Amniotic epithelial cell (primary cell): ENCODE results near the gene THSD4.
"Not testable (repeated sequence)": the region's sequence is repeated elsewhere in the genome, so short reads cannot be mapped to it uniquely, and the experiment has no call there.

Source experiments
- DNase-seq: peaks from one replicate; pipeline ENCODE4 v3.0.0-alpha.2; 2010; ENCODE audit warnings: low read depth

THSD4 gene

GRCh38 chr15:71385457-71385856 is 270.2 kb downstream of the THSD4 start:
- DNase-seq, result no peak

- DNase-seq, result no peak
Observed at GRCh38 chr15:71386005-71386404, 270.7 kb downstream of the THSD4 start.

GRCh38 chr15:71386448-71387236 is 271.4 kb downstream of the THSD4 start:
- DNase-seq, result peak; percentile 36

GRCh38 chr15:71387810-71388209 is 272.5 kb downstream of the THSD4 start:
- peak; percentile 36 for DNase-seq

GRCh38 chr15:71390096-71390495 is 274.8 kb downstream of the THSD4 start:
- no peak for DNase-seq

GRCh38 chr15:71391421-71392088 is 276.3 kb downstream of the THSD4 start:
- DNase-seq, result no peak

DNA sequence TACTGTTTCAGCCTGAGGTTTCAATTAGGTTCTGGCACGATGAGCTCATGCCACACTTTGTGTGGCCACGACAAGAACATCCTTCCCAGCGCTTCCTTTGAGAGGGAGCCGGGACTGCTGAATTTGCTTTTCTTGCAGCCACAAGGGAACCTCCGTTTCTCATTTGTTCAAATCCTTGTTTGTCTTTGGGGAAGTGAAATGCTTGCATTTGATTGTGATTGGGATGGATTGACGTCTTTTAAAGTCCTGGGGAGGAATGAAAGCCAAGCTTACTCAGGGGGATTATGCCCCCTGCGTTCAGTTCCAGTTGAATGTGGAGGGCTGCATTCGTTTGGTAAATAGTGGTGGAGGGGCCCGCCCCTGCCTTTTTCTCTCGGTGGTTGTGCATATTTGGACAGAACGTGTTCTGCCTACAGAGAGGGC is 277.6 kb downstream of the THSD4 start:
- no peak for DNase-seq

DNA sequence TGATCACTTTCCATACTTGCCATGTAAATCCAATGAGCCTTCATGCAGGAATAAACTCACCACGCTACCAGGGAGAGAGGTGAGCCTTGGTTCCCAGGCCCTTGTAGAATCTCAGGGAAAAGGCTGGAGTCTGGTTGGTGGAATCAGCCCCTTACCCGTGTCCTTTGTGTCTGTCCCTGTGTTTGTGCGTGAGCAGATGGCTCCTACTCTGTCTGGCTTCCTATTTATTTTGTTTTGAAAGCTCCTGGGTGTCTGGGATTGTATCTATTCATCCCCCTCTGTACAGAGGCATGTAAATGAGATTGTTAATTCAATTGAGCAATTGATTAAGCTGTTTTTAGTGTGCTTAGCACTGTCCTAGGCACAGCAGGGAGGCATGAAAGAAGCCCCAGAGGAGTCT is 278.1 kb downstream of the THSD4 start:
- DNase-seq, result no peak

GRCh38 chr15:71396536-71397125 is 281.4 kb downstream of the THSD4 start:
- DNase-seq, result no peak

- DNase-seq, result peak; percentile 34
Observed at GRCh38 chr15:71397377-71397776, 282.1 kb downstream of the THSD4 start.

- DNase-seq, result no peak
Observed at GRCh38 chr15:71400294-71400693, 285.0 kb downstream of the THSD4 start.

- not testable (repeated sequence) for DNase-seq
Observed at GRCh38 chr15:71401728-71402127, 286.5 kb downstream of the THSD4 start.

GRCh38 chr15:71409541-71409940 is 294.3 kb downstream of the THSD4 start:
- no peak for DNase-seq

DNA sequence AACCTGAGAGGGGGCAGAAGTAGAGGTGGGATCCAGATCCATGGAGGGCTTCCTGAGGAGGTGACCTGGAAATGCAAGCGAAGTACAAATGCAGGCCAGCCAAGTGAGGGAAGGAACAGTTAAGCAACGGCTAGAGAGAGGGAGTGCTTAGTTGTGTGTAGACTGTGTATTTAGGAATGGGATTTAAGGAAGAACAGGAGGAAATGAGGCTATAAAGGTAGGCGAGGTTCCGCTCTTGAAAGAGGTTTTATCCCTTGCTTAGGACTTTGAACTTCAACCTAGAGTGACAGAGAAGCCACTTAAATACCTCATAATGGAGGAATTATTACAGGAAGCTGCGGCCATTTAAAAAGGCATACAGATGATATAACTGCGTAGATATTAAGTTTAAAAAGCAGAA is 295.1 kb downstream of the THSD4 start:
- no peak for DNase-seq

DNA sequence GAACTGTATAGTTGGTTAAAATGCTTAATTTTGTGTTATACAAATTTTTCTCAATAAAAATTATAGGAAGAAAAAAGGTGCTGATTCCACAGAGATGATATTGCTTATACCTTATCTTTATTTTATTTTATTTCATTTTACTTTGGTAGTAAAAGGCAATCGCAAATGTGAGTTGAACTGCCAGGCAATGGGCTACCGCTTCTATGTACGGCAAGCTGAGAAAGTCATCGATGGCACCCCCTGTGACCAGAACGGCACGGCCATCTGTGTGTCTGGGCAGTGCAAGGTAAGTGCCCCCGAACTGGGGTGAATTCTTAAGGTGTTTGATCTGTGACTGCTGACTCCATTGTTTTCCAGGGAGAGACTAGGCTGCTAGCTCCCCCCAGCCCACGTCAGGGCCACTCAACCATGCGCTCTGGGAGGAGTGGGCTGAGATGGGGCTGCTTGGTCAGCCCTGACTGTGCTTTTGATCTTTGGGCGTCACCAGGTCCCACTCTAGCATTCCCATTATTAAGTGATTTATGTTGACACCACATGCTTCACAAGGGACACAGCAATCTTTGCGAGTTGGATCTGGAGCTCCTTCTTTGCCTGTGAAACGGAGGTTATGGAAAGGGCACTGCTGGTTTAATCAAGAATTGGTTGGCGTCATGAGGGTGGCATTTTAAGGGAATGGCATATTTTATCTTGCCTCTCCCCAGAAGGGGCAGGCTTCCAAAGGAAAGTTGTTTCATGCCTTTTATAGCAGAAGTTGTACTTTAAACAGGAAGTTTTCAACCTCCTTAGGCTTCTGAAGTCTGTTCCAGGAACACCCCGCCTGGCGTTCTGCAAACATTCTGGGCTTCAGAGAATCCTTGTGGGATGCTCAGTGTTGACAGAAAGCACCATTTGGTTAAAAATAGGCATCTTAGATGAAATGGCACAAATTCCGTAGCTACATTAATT is 296.5 kb downstream of the THSD4 start:
- peak; percentile 31 for DNase-seq

DNA sequence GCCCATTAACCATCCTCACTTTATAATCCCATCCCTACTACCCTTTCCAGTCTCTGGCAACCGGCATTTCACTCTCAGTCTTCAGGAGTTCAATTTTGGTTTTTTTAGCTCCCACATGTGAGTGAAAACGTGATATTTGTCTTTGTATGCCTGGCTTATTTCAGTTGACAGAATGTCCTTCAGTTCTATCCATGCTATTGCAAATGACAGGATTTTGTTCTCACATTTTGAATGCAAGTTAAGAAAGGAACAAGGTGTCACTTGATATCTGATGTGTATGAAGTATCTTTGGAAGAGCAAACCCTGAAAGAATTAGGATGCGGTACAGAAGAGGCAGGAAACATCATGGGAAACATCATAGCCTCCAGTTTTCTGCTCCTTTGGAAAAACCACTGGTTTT is 298.1 kb downstream of the THSD4 start:
- no peak for DNase-seq

DNA sequence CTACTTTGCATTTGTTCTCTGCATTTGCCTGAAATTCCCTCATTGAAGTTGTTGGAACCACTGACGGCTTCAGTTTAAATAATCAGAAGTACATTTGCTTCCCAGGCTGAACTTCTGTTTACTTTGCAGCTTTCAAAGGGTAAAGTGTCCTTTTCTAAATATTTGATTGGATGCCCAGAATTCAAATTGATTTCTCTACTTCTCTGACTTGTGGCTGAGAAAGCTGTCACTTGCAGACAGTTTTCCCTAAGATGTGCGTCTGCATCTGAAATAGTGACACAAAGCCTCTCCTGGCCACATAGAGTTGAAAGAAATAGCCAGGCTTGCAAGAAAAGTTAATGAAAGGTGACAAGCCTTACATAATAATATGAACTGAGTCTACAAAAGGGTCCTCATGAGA is 299.6 kb downstream of the THSD4 start:
- DNase-seq, result no peak

- no peak for DNase-seq
Observed at GRCh38 chr15:71422530-71423259, 307.4 kb downstream of the THSD4 start.

GRCh38 chr15:71424765-71425164 is 309.5 kb downstream of the THSD4 start:
- no peak for DNase-seq

DNA sequence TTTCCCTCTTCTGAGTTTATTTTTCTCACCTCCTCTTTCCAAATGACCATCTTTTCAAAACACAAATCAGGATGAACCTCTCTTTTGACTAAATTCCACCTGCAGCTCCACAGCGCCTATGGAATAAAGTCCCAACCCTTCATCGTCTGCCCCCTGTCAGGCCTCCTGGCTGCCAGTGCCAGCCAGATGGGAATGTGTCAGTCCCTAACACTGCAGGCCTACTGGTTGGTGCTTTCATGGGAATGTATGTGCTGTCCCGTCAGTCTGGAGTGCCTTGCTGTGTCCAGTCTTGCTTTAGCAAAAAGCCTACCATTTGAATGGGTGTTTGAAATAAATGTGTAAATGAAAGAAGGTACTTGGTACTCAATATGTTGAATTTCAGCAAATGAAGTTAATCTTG is 310.1 kb downstream of the THSD4 start:
- no peak for DNase-seq

DNA sequence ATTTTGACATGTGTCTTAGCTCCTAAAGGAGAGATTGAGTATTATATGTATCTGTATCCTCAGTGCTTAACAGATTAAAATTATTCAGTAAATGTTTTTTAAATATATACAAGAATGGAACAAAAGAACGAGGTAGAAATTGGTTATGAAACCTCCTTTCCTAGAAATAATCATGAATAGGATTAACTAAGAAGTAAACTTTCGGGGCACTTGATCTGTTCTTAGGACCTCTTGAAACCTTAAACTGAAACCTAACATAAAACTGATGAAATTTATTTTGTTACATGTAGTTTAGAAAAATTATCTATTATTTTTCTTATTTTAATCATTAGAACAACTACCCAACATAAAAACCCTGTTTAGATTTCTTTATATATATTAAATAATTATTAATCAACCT is 311.5 kb downstream of the THSD4 start:
- no peak for DNase-seq
